SIG-M5 (cell line): ENCODE data around the gene CBLIF.
"Not testable (repeated sequence)": the region's sequence is repeated elsewhere in the genome, so short reads cannot be mapped to it uniquely, and the experiment has no call there.

ENCODE experiments used
- DNase-seq: peaks from one replicate; lab custom pipeline; 2025; lab: John Stamatoyannopoulos, UW

Gene CBLIF

DNA sequence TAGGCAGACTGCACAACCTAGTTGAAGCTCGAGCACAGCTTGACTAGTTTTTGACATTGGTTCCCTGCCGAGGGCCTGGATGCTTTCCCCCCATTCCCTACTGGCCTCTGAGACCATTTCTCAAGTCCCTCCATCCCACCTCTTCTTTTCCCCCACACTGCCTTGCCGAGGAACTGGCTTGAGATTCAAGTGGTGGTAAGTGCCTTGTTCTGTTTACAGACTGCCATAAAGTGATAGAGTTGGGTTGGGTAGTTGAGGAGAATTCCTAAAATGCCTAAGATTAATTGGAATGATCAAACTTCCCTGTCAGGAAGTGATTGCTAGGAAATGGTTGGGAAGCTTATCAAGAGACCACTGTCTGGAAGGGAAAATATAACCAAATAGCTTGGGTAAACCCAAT lies 50.9 kb downstream of the CBLIF start:
- no peak for DNase-seq

DNA sequence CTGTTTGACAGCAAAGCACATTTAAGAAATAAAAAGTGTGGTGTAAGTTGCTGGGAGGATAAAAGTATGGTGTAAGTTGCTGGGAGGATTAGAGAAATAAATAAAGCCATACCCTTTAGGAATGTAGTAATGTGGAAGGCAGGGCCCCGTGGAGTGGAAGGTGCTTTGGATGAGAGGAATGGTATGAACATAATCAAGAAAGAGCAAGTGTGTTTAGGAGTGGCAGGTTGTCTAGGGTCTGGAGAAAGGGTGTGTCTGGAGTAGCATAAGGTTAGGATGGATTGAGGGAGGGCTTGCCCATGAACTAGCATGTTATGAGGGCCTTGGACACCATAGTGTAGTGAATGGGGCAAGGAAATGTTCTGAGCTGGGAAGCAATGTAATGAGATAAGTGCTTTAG lies 52.8 kb downstream of the CBLIF start:
- DNase-seq = no peak

DNA sequence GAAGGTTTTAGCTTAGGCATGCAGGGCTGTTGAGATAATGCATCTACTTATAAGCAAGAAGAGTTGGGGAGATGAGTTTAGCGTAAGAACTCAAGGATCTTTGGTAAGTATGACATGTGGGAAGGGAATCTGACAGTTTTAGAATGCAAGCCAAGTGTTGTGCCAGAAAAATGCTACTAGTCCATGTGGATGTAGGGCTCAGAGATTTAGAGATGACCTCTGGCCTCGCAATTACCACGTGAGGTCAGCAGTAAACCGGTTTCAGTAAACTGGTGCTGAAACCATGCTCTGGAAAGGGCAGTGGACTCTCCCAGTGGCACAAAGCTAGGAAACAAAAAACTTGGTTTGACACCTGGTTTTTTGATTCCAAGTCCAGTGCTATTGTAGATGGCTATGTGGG lies 53.7 kb downstream of the CBLIF start:
- no peak for DNase-seq

DNA sequence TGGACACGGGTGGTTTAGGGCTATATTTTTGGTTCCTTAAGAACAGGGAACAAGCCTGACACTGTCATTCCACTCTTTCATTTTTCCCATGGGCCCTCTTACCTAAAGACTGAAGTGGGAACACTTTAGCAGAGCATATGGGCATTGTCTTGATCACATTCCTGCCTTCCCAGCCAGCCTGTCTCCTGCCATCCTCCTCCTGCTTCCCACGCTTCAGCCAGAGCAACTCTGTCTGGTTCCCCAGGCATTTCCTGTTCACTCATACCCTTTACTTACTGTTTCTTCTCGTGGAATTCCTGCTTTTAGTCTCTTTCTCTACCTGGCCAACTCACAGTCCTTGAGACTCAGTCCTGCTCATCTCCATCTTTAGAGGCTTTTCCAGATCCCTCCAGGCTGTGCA lies 57.5 kb downstream of the CBLIF start:
- no peak for DNase-seq

DNA sequence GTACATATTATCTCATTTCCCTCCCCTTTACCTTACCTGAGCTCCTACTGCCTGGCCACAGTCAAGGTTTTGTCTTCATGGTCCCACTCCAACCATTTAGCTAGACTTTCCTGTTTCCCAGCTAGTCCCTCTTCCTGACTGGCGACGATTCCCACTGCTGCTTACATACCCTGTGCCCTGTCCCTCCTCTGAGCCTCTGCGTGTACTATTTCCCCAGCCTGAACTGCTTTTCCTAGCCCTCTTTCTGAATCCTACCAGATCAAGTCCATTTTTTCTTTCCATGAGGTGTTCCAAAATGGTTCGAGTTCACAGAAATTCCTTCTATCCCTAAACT lies 58.1 kb downstream of the CBLIF start:
- DNase-seq = no peak

DNA sequence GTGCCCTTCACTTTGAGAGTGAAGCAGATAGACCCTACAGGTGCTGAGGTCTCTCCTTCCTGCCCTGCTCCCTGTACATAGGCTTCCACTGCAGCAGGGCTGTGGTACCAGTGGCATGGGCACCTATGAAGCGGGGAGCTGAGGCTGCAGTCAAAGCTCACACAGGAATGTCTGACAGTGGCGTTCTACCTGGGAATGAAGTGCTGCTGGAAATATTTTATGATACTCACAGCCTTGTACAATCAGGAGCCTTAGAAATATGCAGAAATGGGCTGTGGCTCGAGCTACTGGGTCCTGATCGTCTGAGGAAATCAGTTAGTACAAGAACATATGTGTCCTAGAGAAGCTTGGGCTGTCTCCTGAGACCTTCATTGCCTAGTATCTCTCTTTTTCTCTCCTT lies 59.5 kb downstream of the CBLIF start:
- DNase-seq = no peak

DNA sequence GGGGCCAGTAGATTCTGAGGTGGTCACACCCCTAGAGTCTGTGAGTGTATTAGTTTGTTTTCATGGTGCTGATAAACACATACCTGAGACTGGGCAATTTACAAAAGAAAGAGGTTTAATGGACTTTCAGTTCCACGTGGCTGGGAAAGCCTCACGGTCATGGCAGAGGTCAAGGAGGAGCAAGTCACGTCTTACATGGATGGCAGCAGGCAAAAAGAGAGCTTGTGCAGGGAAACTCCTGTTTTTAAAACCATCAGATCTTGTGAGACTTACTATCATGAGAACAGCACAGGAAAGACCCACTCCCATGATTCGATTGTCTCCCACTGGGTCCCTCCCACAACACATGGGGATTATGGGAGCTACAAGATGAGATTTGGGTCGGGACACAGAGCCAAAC lies 60.9 kb downstream of the CBLIF start:
- not testable (repeated sequence) for DNase-seq

DNA sequence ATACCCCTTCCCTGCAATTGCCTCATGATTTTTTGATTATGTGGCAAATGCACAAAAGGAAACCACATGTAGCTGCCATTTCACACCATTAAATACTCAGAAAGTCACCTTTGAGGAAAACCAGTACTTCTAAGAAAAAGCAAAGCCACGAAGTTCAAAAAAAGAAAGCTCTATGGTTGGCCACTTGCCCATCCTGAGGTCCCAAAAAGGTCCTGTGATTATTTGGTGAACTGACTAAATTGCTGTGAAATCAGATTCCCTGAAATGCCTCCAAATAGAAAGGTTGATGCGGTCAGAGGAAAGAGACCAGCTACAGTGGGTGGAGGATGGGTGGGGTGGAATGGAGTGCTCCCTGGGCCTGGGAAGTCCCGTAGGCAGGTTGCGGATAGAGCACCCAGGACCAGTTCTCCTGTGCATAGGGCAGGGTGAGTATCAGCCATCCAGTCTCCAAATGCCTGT lies 61.6 kb downstream of the CBLIF start:
- DNase-seq = no peak

DNA sequence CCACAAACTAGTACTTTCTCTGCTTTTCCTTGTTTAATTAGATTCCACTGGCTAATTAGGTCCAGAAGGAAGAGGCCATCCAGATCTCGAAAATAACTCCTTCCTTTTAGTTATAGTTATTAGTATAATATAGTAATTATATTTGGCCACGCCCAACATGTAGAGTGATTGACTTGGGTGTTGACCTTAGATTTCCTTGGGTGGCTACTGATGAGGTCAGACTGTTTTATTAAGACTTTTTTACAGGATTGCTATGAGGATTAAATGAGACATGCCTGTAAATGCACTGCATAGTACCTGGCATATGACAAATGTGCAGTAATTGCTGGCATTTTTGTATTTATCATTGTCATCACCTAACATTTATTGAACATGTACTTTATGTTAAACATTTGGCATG lies 63.2 kb downstream of the CBLIF start:
- DNase-seq = no peak

DNA sequence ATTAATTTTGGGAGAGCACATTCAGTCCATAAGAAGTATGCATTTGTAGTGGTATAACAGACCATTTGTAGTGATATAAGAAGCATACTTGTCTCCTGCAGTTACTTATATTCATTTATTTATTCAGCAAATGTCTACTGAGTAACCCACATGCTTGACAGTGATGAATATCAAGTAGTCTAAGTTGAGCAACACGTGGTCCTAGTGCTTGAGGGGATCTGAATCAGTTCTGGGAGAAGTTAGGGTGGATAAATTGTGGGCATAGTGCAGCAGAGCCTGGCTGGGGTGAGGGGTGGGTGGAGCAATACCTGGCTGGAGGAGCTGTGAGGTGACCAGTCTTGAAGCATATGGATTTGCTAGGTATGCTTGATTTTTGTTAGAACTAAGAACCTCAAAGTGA lies 65.8 kb downstream of the CBLIF start:
- DNase-seq = no peak
